G401.6 (cell line): Measurements from ENCODE around the gene IDH2.
"Not testable (repeated sequence)": the region's sequence is repeated elsewhere in the genome, so short reads cannot be mapped to it uniquely, and the experiment has no call there.

ENCODE experiments used
- FAIRE-seq: peaks from 2 replicates; lab custom pipeline; 2012; peaks lifted over from hg19 to GRCh38; lab: Jason Lieb, UNC

Gene IDH2

GRCh38 chr15:90083954-90084607, 18.2 kb downstream of the IDH2 start:
- FAIRE-seq, result no peak

- FAIRE-seq, result no peak
Observed at GRCh38 chr15:90083419-90083818, 18.8 kb downstream of the IDH2 start.

DNA sequence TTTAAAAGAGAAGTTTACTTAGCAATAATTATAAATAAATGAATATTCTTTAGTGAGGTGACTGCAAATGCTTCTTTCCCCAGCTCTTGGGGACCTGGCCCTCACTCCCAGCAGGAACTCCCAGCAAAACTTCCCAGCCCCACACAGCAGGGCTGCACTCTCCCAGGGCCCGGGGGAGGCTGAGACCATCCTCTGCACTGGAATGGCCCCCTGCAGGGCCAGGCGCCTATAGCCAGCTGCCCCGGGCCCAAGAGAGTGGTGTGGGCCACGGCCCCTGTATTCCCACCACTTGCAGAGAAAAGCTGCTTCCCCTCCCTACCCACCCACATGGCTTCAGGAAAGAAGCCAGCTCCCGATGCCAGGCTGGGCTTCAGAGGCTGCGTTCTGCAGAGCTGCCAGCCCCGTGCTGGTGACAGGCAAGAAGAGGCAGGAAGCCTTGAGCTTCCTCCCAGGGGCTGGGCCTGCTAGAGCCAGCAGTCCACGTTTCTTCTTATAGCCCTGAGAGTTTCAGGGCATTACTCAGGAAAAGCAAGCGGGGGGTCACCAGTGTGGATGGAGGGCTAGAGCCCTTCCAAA, 20.0 kb downstream of the IDH2 start:
- FAIRE-seq, result no peak

- FAIRE-seq, result no peak
Observed at GRCh38 chr15:90080818-90081393, 21.4 kb downstream of the IDH2 start.

GRCh38 chr15:90080458-90080755, 21.9 kb downstream of the IDH2 start:
- FAIRE-seq, result no peak

GRCh38 chr15:90079619-90080457, 22.4 kb downstream of the IDH2 start:
- FAIRE-seq, result no peak

- no peak for FAIRE-seq
Observed at GRCh38 chr15:90078965-90079364, 23.3 kb downstream of the IDH2 start.

- no peak for FAIRE-seq
Observed at GRCh38 chr15:90076716-90077115, 25.6 kb downstream of the IDH2 start.

- no peak for FAIRE-seq
Observed at GRCh38 chr15:90075420-90076289, 26.6 kb downstream of the IDH2 start.

GRCh38 chr15:90074916-90075315, 27.4 kb downstream of the IDH2 start:
- FAIRE-seq, result no peak

GRCh38 chr15:90074023-90074422, 28.2 kb downstream of the IDH2 start:
- FAIRE-seq, result no peak

DNA sequence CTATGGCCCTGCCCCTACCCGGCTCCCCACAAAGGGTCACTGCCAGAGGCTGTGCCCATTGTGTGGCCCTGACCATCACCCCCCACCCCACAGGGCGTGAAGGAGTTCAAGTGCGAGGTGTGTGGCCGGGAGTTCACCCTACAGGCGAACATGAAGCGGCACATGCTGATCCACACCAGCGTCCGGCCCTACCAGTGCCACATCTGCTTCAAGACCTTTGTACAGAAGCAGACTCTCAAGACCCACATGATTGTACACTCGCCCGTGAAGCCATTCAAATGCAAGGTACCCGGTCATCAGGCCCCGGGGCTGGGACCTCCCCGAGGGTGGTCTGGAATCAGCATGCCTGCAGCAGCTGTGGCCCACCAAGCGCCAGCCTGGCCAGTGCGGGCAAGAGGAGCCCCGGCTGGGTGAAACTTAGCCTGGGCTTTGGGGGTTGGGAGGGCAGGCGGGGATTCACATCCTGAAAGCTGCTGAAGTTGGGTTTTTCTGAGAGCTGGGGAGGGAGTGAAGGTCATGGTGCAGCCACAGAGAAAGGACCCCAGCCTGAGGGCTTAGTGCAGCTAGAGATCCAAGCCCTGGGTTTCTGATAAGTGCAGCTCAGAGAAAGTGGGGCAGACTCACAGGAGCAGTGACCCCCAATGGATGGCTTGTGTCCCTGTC, 29.2 kb downstream of the IDH2 start:
- no peak for FAIRE-seq

- FAIRE-seq, result no peak
Observed at GRCh38 chr15:90071220-90071807, 31.0 kb downstream of the IDH2 start.

DNA sequence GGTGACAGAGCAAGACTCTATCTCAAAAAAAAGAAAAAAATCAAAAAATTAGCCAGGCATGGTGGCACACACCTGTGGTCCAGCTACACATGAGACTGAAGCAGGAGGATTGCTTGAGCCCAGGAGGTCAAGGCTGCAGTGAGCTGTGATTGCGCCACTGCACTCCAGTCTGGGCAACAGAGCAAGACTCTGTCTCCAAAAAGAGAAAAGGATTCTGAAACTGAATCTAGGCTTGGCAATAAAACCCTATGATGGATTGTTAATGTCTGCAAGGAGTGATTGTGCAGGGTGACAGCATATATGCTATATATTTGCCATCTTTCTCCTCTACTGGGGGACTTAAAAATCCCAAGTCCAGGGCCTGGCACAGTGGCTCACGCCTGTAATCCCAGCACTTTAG, 31.6 kb downstream of the IDH2 start:
- FAIRE-seq, result not testable (repeated sequence)

GRCh38 chr15:90067953-90068606, 34.2 kb downstream of the IDH2 start:
- no peak for FAIRE-seq

DNA sequence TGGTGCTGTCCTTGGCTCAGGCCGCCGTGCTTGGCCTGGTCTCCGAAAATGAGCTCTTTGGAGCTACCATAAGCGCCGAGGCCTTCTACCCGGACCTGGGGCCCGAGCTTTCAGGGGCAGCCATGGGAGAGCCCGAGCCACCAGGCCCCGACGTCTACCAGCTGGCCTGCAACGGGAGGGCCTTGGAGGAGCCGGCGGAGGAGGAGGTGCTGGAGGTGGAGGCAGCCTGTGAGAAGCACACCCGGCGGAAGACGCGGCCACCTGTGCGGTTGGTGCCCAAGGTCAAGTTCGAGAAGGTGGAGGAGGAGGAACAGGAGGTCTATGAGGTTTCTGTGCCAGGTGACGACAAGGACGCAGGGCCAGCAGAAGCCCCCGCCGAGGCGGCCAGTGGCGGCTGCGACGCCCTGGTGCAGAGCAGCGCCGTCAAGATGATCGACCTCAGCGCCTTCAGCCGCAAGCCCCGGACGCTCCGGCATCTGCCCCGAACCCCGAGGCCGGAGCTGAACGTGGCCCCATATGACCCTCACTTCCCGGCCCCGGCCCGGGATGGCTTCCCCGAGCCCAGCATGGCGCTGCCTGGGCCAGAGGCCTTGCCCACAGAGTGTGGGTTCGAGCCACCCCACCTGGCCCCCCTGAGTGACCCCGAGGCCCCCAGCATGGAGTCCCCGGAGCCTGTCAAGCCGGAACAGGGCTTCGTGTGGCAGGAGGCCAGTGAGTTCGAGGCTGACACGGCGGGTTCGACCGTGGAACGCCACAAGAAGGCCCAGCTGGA, 34.9 kb downstream of the IDH2 start:
- FAIRE-seq, result no peak

DNA sequence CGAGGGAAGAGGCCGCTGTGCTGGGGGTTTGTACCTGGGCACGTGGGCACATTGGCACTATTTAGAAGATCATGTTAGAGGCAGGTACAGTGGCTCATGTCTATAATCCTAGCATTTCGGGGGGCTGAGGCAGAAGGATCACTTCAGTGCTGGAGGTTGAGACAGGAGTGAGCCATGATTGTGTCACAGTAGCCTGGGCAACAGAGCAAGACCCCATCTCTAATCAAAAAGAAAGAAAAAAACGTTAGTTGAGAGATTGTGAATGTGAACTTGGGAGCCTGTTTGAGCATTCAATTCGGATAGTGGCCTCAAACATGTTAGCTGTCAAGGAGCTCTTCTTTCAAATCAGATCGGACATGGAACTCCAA, 36.6 kb downstream of the IDH2 start:
- FAIRE-seq, result no peak

DNA sequence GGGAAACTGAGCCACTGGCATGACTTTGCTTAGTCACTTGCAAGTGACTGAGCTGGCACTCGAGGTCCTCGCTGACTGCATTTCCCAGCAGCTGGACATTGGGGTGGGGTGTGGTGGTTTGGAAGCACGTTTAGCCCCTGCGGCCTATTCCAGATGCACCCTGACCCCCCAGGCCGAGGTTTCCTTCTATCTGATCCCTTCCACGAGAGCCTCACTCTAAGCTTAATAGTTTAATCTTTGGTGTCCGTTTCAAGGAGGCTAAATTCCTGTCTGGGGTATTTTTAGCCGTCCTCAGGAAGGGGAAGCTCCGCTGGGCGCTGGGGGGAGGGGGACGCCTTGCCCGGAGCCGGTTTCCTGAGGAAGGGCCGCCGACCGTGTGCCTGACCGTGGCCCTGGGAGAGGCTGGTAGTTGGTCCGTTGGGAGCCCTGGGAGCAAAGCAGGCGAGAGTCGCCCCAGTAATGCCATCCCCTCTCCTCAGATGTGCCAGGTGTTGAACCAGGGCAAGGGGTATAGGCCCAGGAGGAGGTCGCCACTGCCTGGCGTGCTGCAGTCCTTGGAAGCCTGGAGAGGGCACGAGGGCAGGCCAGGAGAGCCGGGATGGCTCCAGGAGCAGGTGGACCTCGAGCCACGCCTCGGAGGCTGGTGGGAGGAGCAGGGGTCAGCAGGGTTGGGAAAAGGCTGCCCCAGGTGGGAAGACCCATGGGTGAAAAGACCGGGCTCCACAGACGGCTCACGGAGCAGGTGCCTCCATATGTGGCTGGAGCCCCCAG, 37.2 kb downstream of the IDH2 start:
- FAIRE-seq, result no peak

DNA sequence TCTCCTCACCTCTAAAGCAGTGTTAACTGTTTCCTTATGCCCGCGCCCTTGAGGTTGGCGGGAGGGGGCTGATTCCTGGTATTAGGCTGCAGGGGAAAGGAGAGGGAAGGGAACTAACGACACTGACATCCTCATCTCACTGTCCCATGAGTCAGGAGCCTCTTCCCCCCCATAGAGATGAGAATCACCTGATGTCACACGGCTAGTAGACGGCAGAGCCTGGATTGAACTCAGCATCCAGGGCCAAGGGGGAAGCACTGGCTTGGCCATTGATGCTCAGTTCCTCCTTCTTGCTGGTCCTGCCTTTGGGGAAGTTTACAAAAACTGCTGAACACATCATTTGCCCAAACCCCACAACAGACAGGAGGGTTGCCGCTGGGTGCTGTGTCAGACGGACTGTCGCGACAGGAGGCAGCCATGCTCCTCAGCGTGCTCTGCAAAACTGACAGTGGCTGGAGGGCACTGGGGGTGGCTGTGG, 38.5 kb downstream of the IDH2 start:
- FAIRE-seq, result no peak
